H9 (cell line): ENCODE results near the gene HLA-A. TPM values are rescaled to one million over a fixed set of nuclear protein-coding genes. Genes with fewer than 3 reads are reported as not detected.

Experiments
- DNase-seq: peaks from one replicate; pipeline ENCODE4 v3.0.0-alpha.2; 2017
- H2AFZ ChIP-seq: one replicate; pipeline ENCODE4 v1.6.1; 2013; ENCODE audit warnings: mild to moderate bottlenecking, low read length, control low read depth, moderate library complexity
- H2AK5ac ChIP-seq: 2 replicates; pipeline ENCODE4 v1.6.1; 2013; ENCODE audit warnings: low read length, control low read depth, mixed read lengths; ENCODE audit not compliant: insufficient read length
- H2BK120ac ChIP-seq: one replicate; pipeline ENCODE4 v1.6.1; 2013; ENCODE audit warnings: low read depth, mild to moderate bottlenecking, low read length, control low read depth, inconsistent platforms; ENCODE audit not compliant: poor library complexity, severe bottlenecking
- H2BK12ac ChIP-seq: 2 replicates; pipeline ENCODE4 v1.6.1; 2013; ENCODE audit warnings: low read length, control low read depth, mixed read lengths, low read depth; ENCODE audit not compliant: insufficient read length
- H2BK15ac ChIP-seq: 2 replicates; pipeline ENCODE4 v1.6.1; 2013; ENCODE audit warnings: low read depth, low read length, control low read depth
- H2BK20ac ChIP-seq: one replicate; pipeline ENCODE4 v1.6.1; 2013; ENCODE audit warnings: low read depth, mild to moderate bottlenecking, low read length, control low read depth, inconsistent platforms; ENCODE audit not compliant: poor library complexity, severe bottlenecking
- H2BK5ac ChIP-seq: 2 replicates; pipeline ENCODE4 v1.6.1; 2013; ENCODE audit warnings: low read length, control low read depth, mixed read lengths; ENCODE audit not compliant: insufficient read length
- H3K14ac ChIP-seq: 2 replicates; pipeline ENCODE4 v1.6.1; 2013; ENCODE audit warnings: low read length, control low read depth; ENCODE audit not compliant: insufficient read depth
- H3K18ac ChIP-seq: 2 replicates; pipeline ENCODE4 v1.6.1; 2013; ENCODE audit warnings: low read depth, mild to moderate bottlenecking, mixed read lengths, low read length, control low read depth; ENCODE audit not compliant: insufficient read length
- H3K23ac ChIP-seq: 2 replicates; pipeline ENCODE4 v1.6.1; 2013; ENCODE audit warnings: low read length, control low read depth, mixed read lengths, low read depth; ENCODE audit not compliant: insufficient read length
- H3K23me2 ChIP-seq: 2 replicates; pipeline ENCODE4 v1.6.1; 2013; ENCODE audit warnings: low read depth, mild to moderate bottlenecking, mixed read lengths, low read length, control low read depth; ENCODE audit not compliant: insufficient read length, poor library complexity, severe bottlenecking
- H3K27ac ChIP-seq: 2 replicates; pipeline ENCODE4 v1.5.1; 2013; ENCODE audit warnings: low read length, control low read depth, mixed read lengths, low read depth; ENCODE audit not compliant: insufficient read length
- H3K27me3 ChIP-seq: 2 replicates; pipeline ENCODE4 v1.6.1; 2013; ENCODE audit warnings: low read length, control low read depth, inconsistent platforms; ENCODE audit not compliant: insufficient read depth
- H3K4ac ChIP-seq: 2 replicates; pipeline ENCODE4 v1.6.1; 2013; ENCODE audit warnings: low read depth, mild to moderate bottlenecking, control low read depth, inconsistent platforms, low read length, moderate library complexity
- H3K4me1 ChIP-seq: 2 replicates; pipeline ENCODE4 v1.6.1; 2013; ENCODE audit warnings: low read length, control low read depth, inconsistent platforms; ENCODE audit not compliant: insufficient read depth
- H3K4me2 ChIP-seq: 2 replicates; pipeline ENCODE4 v1.6.1; 2013; ENCODE audit warnings: low read length, control low read depth, mixed read lengths; ENCODE audit not compliant: insufficient read length, insufficient read depth
- H3K56ac ChIP-seq: 2 replicates; pipeline ENCODE4 v1.6.1; 2013; ENCODE audit warnings: low read depth, mild to moderate bottlenecking, mixed read lengths, low read length, control low read depth; ENCODE audit not compliant: insufficient read length
- H3K79me1 ChIP-seq: 2 replicates; pipeline ENCODE4 v1.6.1; 2013; ENCODE audit warnings: low read depth, mild to moderate bottlenecking, moderate library complexity, low read length, control low read depth, inconsistent platforms; ENCODE audit not compliant: insufficient read depth, poor library complexity, severe bottlenecking
- H3K79me2 ChIP-seq: 2 replicates; pipeline ENCODE4 v1.6.1; 2013; ENCODE audit warnings: low read length, control low read depth, inconsistent platforms; ENCODE audit not compliant: insufficient read depth
- H3K9ac ChIP-seq: 2 replicates; pipeline ENCODE4 v1.6.1; 2013; ENCODE audit warnings: low read length, control low read depth, mixed read lengths; ENCODE audit not compliant: insufficient read length; ENCODE audit errors: extremely low read depth
- H3K9me3 ChIP-seq: one replicate; pipeline ENCODE4 v1.6.1; 2013; ENCODE audit warnings: low read depth, low read length, inconsistent platforms; ENCODE audit not compliant: control insufficient read depth
- H3T11ph ChIP-seq: one replicate; pipeline ENCODE4 v1.6.1; 2013; ENCODE audit warnings: mild to moderate bottlenecking, low read length, control low read depth, inconsistent platforms
- H4K20me1 ChIP-seq: one replicate; pipeline ENCODE4 v1.6.1; 2013; ENCODE audit not compliant: control insufficient read depth, insufficient read length, insufficient read depth
- H4K5ac ChIP-seq: 2 replicates; pipeline ENCODE4 v1.6.1; 2013; ENCODE audit warnings: low read depth, mild to moderate bottlenecking, mixed read lengths, low read length, control low read depth; ENCODE audit not compliant: insufficient read length
- H4K8ac ChIP-seq: replicated peaks from 2 replicates; pipeline ENCODE4 v1.6.1; 2013; ENCODE audit warnings: low read length, control low read depth, mixed read lengths, low read depth; ENCODE audit not compliant: insufficient read length
- H4K91ac ChIP-seq: 2 replicates; pipeline ENCODE4 v1.6.1; 2013; ENCODE audit warnings: low read depth, mild to moderate bottlenecking, moderate library complexity, mixed read lengths, low read length, control low read depth; ENCODE audit not compliant: insufficient read length
- H3K27ac Mint-ChIP-seq, 3 experiments: 2 replicates in 2 of 3; 3 replicates in 1 of 3; pipeline ENCODE4 v1.8.0; 2020 to 2021; ENCODE audit warnings: mixed read lengths in 3 of 3, mild to moderate bottlenecking in 1 of 3, moderate library complexity in 1 of 3
- H3K27me3 Mint-ChIP-seq: 2 replicates; pipeline ENCODE4 v1.8.0; 2021; ENCODE audit warnings: low read depth, mild to moderate bottlenecking, moderate library complexity, mixed read lengths
- H3K36me3 Mint-ChIP-seq, 3 experiments: 2 replicates in 2 of 3; 3 replicates in 1 of 3; pipeline ENCODE4 v1.8.0; 2020 to 2021; ENCODE audit warnings: low read depth in 3 of 3, mixed read lengths in 3 of 3; ENCODE audit not compliant: insufficient read depth in 1 of 3
- H3K4me1 Mint-ChIP-seq, 2 experiments: 2 replicates each; pipeline ENCODE4 v1.8.0; 2020; ENCODE audit warnings: mixed read lengths in 2 of 2
- H3K4me3 Mint-ChIP-seq, 2 experiments: 2 replicates in 1 of 2; 3 replicates in 1 of 2; pipeline ENCODE4 v1.8.0; 2020 to 2021; ENCODE audit warnings: mild to moderate bottlenecking in 2 of 2, mixed read lengths in 2 of 2, moderate library complexity in 1 of 2
- H3K9me3 Mint-ChIP-seq, 2 experiments: 2 replicates in 1 of 2; 3 replicates in 1 of 2; pipeline ENCODE4 v1.8.0; 2020; ENCODE audit warnings: mild to moderate bottlenecking in 2 of 2, mixed read lengths in 2 of 2, moderate library complexity in 1 of 2
- WGBS: extraction: QIAGEN DNeasy Blood & Tissue Kit; methylation state at CpG from one replicate; pipeline ENCODE4 v1.1.7; 2013; ENCODE audit warnings: missing lambda C conversion rate, low lambda C conversion rate, mixed read lengths; ENCODE audit not compliant: insufficient read length; ENCODE audit errors: extremely low coverage; 5-methylcytosine and 5-hydroxymethylcytosine counted together
- total RNA-seq: library from RNA; stranded (reverse); gene quantifications from 2 replicates; pipeline ENCODE4 v1.2.1, GENCODE V29; 2021
- TF ChIP-seq, protein P1 (sequence below): fragments of 200-600 bp; sonication (generic); conservative IDR thresholded peaks from 3 replicates; pipeline ENCODE4 v1.8.0; 2021; ENCODE audit warnings: antibody characterized with exemption, mild to moderate bottlenecking

The HLA-A gene
- total RNA-seq, 1 experiment from 2014 or later = 248 TPM

DNA sequence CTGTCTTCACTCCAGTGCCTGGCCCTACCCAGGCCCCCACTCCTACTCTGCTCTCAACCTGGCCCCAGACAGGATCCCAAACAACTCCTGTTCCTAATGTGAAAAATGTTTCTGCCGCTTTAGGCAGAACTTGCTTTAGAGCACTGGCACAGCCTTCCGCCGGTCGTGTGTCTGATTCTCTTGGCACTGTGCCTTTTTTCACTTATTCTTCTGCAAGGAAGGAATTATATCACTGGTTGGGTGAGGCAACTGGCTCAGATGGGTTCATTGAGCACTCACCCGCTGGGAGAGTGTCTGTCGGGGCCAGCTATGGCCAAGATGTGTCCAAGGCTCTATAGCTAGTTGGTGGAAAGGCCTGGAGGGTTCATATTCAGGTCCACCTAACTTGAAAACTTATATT is 33.6 kb upstream of the HLA-A start:
- H3K56ac ChIP-seq = no peak overlapping the region
- Mint-ChIP-seq H3K27me3 (peaks cover 43% of the 10 kb centered on the region), H3K9me3 (no peaks in the 10 kb centered on the region), H3K4me3 (no peak overlapping the region), H3K27ac (no peak overlapping the region), H3K4me1 (peaks cover 0 to 6% of the 10 kb centered on the region in 2 experiments; a peak in 1 of 4 replicates), H3K36me3 (no peaks in the 10 kb centered on the region)
- no peak overlapping the region for H2AK5ac ChIP-seq
- H3K23me2 ChIP-seq = no peaks in the 10 kb centered on the region
- H3K27ac ChIP-seq = no peak overlapping the region
- H4K91ac ChIP-seq = no peak overlapping the region
- H3K9ac ChIP-seq = no peak overlapping the region
- H2BK120ac ChIP-seq = no peak overlapping the region
- H3K4me2 ChIP-seq = no peak overlapping the region
- WGBS = no CpG with 5 or more reads among the region's 6 CpGs
- no peak overlapping the region for H2BK20ac ChIP-seq
- no peak overlapping the region for H2BK15ac ChIP-seq
- no peak overlapping the region for H2BK12ac ChIP-seq
- no peak overlapping the region for H3K18ac ChIP-seq
- H3K9me3 ChIP-seq = no peaks in the 10 kb centered on the region
- H4K8ac ChIP-seq = no peak overlapping the region
- H3K4ac ChIP-seq = no peak overlapping the region
- DNase-seq = no peak
- no peaks in the 10 kb centered on the region for H3K27me3 ChIP-seq
- H3T11ph ChIP-seq = no peak overlapping the region
- H3K23ac ChIP-seq = no peak overlapping the region
- TF ChIP-seq, protein P1, sequence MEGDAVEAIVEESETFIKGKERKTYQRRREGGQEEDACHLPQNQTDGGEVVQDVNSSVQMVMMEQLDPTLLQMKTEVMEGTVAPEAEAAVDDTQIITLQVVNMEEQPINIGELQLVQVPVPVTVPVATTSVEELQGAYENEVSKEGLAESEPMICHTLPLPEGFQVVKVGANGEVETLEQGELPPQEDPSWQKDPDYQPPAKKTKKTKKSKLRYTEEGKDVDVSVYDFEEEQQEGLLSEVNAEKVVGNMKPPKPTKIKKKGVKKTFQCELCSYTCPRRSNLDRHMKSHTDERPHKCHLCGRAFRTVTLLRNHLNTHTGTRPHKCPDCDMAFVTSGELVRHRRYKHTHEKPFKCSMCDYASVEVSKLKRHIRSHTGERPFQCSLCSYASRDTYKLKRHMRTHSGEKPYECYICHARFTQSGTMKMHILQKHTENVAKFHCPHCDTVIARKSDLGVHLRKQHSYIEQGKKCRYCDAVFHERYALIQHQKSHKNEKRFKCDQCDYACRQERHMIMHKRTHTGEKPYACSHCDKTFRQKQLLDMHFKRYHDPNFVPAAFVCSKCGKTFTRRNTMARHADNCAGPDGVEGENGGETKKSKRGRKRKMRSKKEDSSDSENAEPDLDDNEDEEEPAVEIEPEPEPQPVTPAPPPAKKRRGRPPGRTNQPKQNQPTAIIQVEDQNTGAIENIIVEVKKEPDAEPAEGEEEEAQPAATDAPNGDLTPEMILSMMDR = no peak
- no peak overlapping the region for H2AFZ ChIP-seq
- H3K79me2 ChIP-seq = no peaks in the 10 kb centered on the region
- no peak overlapping the region for H3K14ac ChIP-seq
- H4K20me1 ChIP-seq = no peaks in the 10 kb centered on the region
- H4K5ac ChIP-seq = no peak overlapping the region
- H2BK5ac ChIP-seq = no peak overlapping the region
- H3K79me1 ChIP-seq = no peaks in the 10 kb centered on the region
- no peaks in the 10 kb centered on the region for H3K4me1 ChIP-seq
